Type B pancreatic cell (in vitro differentiated cells): ENCODE measurements around the gene MAPK8IP2. TPM values are rescaled to one million over a fixed set of nuclear protein-coding genes. Genes with fewer than 3 reads are reported as not detected.

Experiments
- DNase-seq: peaks from one replicate; pipeline ENCODE4 v3.0.0; 2021; ENCODE audit warnings: mixed read lengths; ENCODE audit not compliant: unreplicated experiment; ENCODE audit errors: extremely low spot score
- H3K27ac Mint-ChIP-seq: 2 replicates; pipeline ENCODE4 v1.8.0; 2021; ENCODE audit warnings: mild to moderate bottlenecking, mixed read lengths
- H3K27me3 Mint-ChIP-seq: 2 replicates; pipeline ENCODE4 v1.8.0; 2021; ENCODE audit warnings: mixed read lengths
- H3K36me3 Mint-ChIP-seq: 2 replicates; pipeline ENCODE4 v1.8.0; 2021; ENCODE audit warnings: mixed read lengths
- H3K4me1 Mint-ChIP-seq: one replicate; pipeline ENCODE4 v1.8.0; 2021; ENCODE audit warnings: mixed read lengths; ENCODE audit not compliant: unreplicated experiment
- H3K4me3 Mint-ChIP-seq: 2 replicates; pipeline ENCODE4 v1.8.0; 2021; ENCODE audit warnings: mild to moderate bottlenecking, mixed read lengths
- H3K9me3 Mint-ChIP-seq: 2 replicates; pipeline ENCODE4 v1.8.0; 2021; ENCODE audit warnings: mixed read lengths
- total RNA-seq: library from RNA; stranded (reverse); gene quantifications from 2 replicates; pipeline ENCODE4 v1.2.1, GENCODE V29; 2021; ENCODE audit warnings: low replicate concordance
- TF ChIP-seq, protein P1 (sequence below): fragments of 200-600 bp; sonication (generic); conservative IDR thresholded peaks from 2 replicates; pipeline ENCODE4 v1.5.0; 2021; ENCODE audit warnings: antibody characterized with exemption, mild to moderate bottlenecking

Gene MAPK8IP2
- total RNA-seq, 1 donor from 2014 or later, result 16.5 TPM

- no peak for DNase-seq
- Mint-ChIP-seq H3K4me3 (no peak overlapping the region), H3K36me3 (peaks cover 3% of the 10 kb centered on the region), H3K27ac (no peak overlapping the region), H3K27me3 (no peaks in the 10 kb centered on the region), H3K9me3 (no peaks in the 10 kb centered on the region), H3K4me1 (peaks cover 6% of the 10 kb centered on the region)
- TF ChIP-seq, protein P1, sequence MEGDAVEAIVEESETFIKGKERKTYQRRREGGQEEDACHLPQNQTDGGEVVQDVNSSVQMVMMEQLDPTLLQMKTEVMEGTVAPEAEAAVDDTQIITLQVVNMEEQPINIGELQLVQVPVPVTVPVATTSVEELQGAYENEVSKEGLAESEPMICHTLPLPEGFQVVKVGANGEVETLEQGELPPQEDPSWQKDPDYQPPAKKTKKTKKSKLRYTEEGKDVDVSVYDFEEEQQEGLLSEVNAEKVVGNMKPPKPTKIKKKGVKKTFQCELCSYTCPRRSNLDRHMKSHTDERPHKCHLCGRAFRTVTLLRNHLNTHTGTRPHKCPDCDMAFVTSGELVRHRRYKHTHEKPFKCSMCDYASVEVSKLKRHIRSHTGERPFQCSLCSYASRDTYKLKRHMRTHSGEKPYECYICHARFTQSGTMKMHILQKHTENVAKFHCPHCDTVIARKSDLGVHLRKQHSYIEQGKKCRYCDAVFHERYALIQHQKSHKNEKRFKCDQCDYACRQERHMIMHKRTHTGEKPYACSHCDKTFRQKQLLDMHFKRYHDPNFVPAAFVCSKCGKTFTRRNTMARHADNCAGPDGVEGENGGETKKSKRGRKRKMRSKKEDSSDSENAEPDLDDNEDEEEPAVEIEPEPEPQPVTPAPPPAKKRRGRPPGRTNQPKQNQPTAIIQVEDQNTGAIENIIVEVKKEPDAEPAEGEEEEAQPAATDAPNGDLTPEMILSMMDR, result no peak
These were observed 20.8 kb upstream of the MAPK8IP2 start for GRCh38 chr22:50579752-50580151.

DNA sequence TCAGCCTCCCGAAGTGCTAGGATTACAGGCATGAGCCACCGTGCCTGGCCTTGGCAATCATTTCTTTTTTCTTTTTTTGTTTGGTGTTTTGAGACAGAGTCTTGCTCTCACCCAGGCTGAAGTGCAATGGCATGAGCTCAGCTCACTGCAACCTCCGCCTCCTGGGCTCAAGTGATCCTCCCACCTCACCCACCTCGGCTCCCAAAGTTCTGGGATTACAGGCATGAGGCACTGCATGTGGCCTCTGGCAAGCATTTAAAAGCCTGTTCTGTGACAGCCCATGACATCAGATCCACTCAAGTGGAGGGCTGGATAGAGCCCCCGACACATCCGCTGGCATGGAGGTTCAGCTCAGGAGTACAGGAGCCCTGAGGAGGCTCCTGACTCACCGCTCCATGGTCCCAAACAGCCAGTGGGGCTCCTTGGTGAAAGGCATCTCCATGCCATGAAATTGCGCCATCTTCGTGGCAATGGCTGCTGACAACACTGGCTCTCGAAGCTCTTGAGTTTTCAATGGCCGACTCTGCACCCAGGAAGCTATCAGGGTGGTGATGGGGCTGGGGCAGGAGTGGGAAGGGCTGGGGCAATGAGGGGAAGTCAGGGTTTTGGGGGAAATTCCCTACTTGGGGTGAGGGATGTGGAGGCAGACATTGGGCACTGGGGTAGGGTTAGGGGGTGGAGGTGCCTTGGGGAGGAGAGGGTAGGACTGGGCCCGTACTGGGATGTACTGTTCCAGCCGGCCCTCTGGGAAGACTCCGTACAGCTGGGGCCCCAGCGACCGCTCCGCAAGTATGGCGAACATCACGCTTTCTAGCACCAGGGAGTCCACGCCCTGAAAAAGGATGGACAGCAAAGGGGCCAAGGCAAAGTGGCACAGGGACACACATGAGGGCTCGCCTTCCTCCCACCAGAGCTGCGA lies 19.3 kb upstream of the MAPK8IP2 start:
- H3K4me3 Mint-ChIP-seq, result peak overlapping the region; percentile 89
- no peak for DNase-seq
- TF ChIP-seq, protein P1, result no peak
- H3K36me3 Mint-ChIP-seq, result peaks cover 3% of the 10 kb centered on the region
- no peaks in the 10 kb centered on the region for H3K9me3 Mint-ChIP-seq
- H3K27ac Mint-ChIP-seq, result peak overlapping the region; percentile 79
- H3K27me3 Mint-ChIP-seq, result no peaks in the 10 kb centered on the region
- H3K4me1 Mint-ChIP-seq, result peaks cover 6% of the 10 kb centered on the region

GRCh38 chr22:50581950-50582492 lies 18.6 kb upstream of the MAPK8IP2 start:
- Mint-ChIP-seq H3K9me3 (no peaks in the 10 kb centered on the region), H3K27ac (peak overlapping the region; percentile 93), H3K27me3 (no peaks in the 10 kb centered on the region), H3K4me1 (peaks cover 6% of the 10 kb centered on the region), H3K36me3 (peaks cover 3% of the 10 kb centered on the region), H3K4me3 (peak overlapping the region; percentile 91)
- TF ChIP-seq, protein P1, result no peak
- no peak for DNase-seq

- Mint-ChIP-seq H3K36me3 (peaks cover 3% of the 10 kb centered on the region), H3K27me3 (no peaks in the 10 kb centered on the region), H3K27ac (peak within 1 kb of the TSS; percentile 93), H3K4me3 (peak within 1 kb of the TSS; percentile 91), H3K4me1 (peaks cover 6% of the 10 kb centered on the region), H3K9me3 (no peaks in the 10 kb centered on the region)
- peak; percentile 99 for DNase-seq
- TF ChIP-seq, protein P1, result no peak
These were observed 17.9 kb upstream of the MAPK8IP2 start, which contains the start of gene CHKB for GRCh38 chr22:50582493-50583293. CHKB (minus strand) TSS chr22:50582849; CDS start chr22:50582781, 68 bp downstream.

- H3K36me3 Mint-ChIP-seq, result peaks cover 3% of the 10 kb centered on the region
- TF ChIP-seq, protein P1, result no peak
- H3K4me3 Mint-ChIP-seq, result peak overlapping the region; percentile 91
- no peaks in the 10 kb centered on the region for H3K27me3 Mint-ChIP-seq
- no peaks in the 10 kb centered on the region for H3K9me3 Mint-ChIP-seq
- H3K4me1 Mint-ChIP-seq, result peaks cover 6% of the 10 kb centered on the region
- H3K27ac Mint-ChIP-seq, result peak overlapping the region; percentile 75
- DNase-seq, result no peak
These were observed 17.2 kb upstream of the MAPK8IP2 start for GRCh38 chr22:50583294-50583861.
